Lower leg skin (tissue), 3 donors: ENCODE measurements around the gene SNU13.

ENCODE experiments used
- CTCF ChIP-seq, 3 donors: fragments of 450-650 bp; IDR thresholded peaks; one replicate each; pipeline ENCODE4 v1.5.1; 2016; ENCODE audit warnings: antibody characterized with exemption in 3 of 3, mild to moderate bottlenecking in 3 of 3, moderate library complexity in 2 of 3
- POLR2A ChIP-seq, 2 donors: fragments of 450-650 bp; IDR thresholded peaks; one replicate each; pipeline ENCODE4 v1.6.1; 2016 to 2017; ENCODE audit warnings: antibody characterized with exemption in 2 of 2, mild to moderate bottlenecking in 1 of 2, moderate library complexity in 1 of 2

- TF ChIP-seq CTCF (IDR thresholded peaks at IDR 0.05) (no peak), POLR2A (IDR thresholded peaks at IDR 0.05) (no peak)
These were observed 5.1 kb downstream of the SNU13 start for GRCh38 chr22:41683616-41684015.
